GM18520 (cell line): ENCODE measurements around the gene CNP.

Experiments
- ATAC-seq: cut with Tn5 transposase; IDR thresholded peaks from one replicate; pipeline ENCODE4 v1.9.1; 2021; ENCODE audit not compliant: unreplicated experiment

Gene CNP

DNA sequence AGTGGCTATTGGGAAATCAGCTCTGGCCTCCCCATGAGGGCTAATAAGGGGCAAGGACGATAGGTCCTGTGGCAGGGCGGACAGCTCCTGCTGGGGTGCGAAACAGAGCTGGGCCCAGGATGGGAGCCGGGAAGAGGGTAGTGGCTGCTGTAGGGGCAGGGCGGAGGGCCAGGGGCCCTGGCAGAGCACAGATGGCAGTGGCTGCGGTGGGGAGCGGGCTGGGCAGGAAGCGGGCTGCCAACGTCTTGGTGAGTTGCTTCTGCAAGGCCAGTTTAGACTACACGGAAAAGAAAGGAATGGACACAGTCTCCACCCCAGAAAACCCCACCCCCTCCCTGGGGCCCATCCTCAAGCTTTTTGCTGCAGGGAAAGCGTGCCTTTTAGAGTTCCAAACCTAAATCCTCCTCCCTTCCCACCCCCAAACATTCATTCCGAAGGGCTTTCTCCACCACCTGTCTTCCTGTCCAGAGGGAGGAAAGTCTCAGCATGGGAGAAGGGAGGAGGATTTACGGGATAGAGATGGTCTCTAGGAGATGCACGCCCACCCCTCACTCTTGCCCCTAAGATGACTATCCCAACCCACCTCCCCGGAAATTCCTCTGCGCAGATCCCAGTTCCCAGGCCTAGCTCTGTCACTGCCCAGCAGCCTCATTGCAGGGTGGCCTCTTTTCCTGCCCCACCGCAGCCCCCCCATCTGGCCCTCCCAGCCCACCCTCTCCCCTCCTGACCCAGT, 60.4 kb downstream of the CNP start:
- no peak for ATAC-seq
